ENCODE data around the gene DTL.

DTL gene

GRCh38 chr1:212007178-212007577, 28.4 kb upstream of the DTL start:
- H3K4me1 ChIP-seq (ENCODE audit: insufficient read depth, insufficient read length): no peaks in the 10 kb centered on the region
- no peak overlapping the region for H3K4me3 ChIP-seq (ENCODE audit: insufficient read length, low read depth)
- no peaks in the 10 kb centered on the region for H3K27me3 ChIP-seq (ENCODE audit: insufficient read depth, insufficient read length)
- H3K9me3 ChIP-seq (ENCODE audit: insufficient read depth, low read length): no peaks in the 10 kb centered on the region
- H3K9ac ChIP-seq (ENCODE audit: insufficient read length, low read depth): no peak overlapping the region
- no peak for DNase-seq (ENCODE audit: low read depth, low spot score)
- H3K36me3 ChIP-seq (ENCODE audit: insufficient read depth, insufficient read length, low read length): peaks cover 74% of the 10 kb centered on the region
- TF ChIP-seq ZNF274 (IDR thresholded peaks at IDR 0.05; ENCODE audit: low read depth, low read length) (no peak), SUZ12 (IDR thresholded peaks at IDR 0.05; ENCODE audit: extremely low read depth, insufficient read depth, insufficient read length) (no peak), YY1 (IDR thresholded peaks at IDR 0.05; ENCODE audit: insufficient read depth, insufficient read length) (no peak)

DNA sequence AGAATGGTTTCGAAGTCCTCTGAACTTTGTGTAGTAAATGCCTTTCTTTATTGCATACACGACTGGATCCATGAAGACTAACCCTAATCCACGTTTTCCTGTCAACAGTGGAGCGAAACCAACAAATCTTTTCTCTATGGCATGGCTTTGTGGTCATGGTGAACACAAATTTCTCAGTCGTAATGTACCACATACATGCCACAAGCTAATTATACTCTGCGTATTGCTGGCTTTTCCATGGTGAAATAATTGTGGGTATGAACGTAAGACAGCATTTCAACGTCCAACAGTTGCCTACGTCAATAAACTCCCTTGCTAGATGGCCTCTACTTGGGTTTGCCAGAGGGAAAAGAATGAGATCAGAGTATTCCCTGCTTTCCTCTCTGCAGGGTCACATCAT, 27.7 kb upstream of the DTL start:
- TF ChIP-seq ZNF274 (IDR thresholded peaks at IDR 0.05; ENCODE audit: low read depth, low read length) (no peak), YY1 (IDR thresholded peaks at IDR 0.05; ENCODE audit: insufficient read depth, insufficient read length) (no peak), SUZ12 (IDR thresholded peaks at IDR 0.05; ENCODE audit: extremely low read depth, insufficient read depth, insufficient read length) (no peak)
- peaks cover 77% of the 10 kb centered on the region for H3K36me3 ChIP-seq (ENCODE audit: insufficient read depth, insufficient read length, low read length)
- no peak for DNase-seq (ENCODE audit: low read depth, low spot score)
- no peaks in the 10 kb centered on the region for H3K9me3 ChIP-seq (ENCODE audit: insufficient read depth, low read length)
- H3K4me1 ChIP-seq (ENCODE audit: insufficient read depth, insufficient read length): no peaks in the 10 kb centered on the region
- H3K9ac ChIP-seq (ENCODE audit: insufficient read length, low read depth): no peak overlapping the region
- no peak overlapping the region for H3K4me3 ChIP-seq (ENCODE audit: insufficient read length, low read depth)
- H3K27me3 ChIP-seq (ENCODE audit: insufficient read depth, insufficient read length): no peaks in the 10 kb centered on the region

- TF ChIP-seq SUZ12 (IDR thresholded peaks at IDR 0.05; ENCODE audit: extremely low read depth, insufficient read depth, insufficient read length) (no peak), YY1 (IDR thresholded peaks at IDR 0.05; ENCODE audit: insufficient read depth, insufficient read length) (no peak), ZNF274 (IDR thresholded peaks at IDR 0.05; ENCODE audit: low read depth, low read length) (no peak)
- peaks cover 79% of the 10 kb centered on the region for H3K36me3 ChIP-seq (ENCODE audit: insufficient read depth, insufficient read length, low read length)
- no peaks in the 10 kb centered on the region for H3K27me3 ChIP-seq (ENCODE audit: insufficient read depth, insufficient read length)
These were observed 26.0 kb upstream of the DTL start for GRCh38 chr1:212009561-212009960.

DNA sequence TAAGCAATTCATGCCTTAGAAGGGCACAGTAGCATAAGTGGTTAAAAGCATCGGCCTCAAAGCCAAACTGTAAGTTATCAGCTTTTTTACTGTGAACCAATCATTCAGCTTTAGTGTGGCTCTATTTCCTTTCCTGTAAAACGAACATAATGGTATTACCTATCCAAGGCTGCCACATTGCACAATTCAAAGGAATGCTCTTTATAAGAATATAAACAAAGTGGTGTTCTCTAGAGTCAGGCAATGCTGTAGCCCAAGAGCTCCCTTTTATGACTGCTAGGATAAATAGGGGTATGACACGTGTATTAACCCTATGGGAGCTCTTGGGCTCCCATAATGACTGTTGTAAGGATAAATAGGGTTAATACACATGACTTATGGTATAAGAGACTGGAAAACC, 25.5 kb upstream of the DTL start:
- DNase-seq (ENCODE audit: low read depth, low spot score): no peak
- TF ChIP-seq YY1 (IDR thresholded peaks at IDR 0.05; ENCODE audit: insufficient read depth, insufficient read length) (no peak), ZNF274 (IDR thresholded peaks at IDR 0.05; ENCODE audit: low read depth, low read length) (no peak), SUZ12 (IDR thresholded peaks at IDR 0.05; ENCODE audit: extremely low read depth, insufficient read depth, insufficient read length) (no peak)
- H3K4me1 ChIP-seq (ENCODE audit: insufficient read depth, insufficient read length): no peaks in the 10 kb centered on the region
- no peaks in the 10 kb centered on the region for H3K27me3 ChIP-seq (ENCODE audit: insufficient read depth, insufficient read length)
- H3K4me3 ChIP-seq (ENCODE audit: insufficient read length, low read depth): no peak overlapping the region
- peaks cover 5% of the 10 kb centered on the region; the same call in 1 of the 2 replicates for H3K9me3 ChIP-seq (ENCODE audit: insufficient read depth, low read length)
- H3K9ac ChIP-seq (ENCODE audit: insufficient read length, low read depth): no peak overlapping the region
- H3K36me3 ChIP-seq (ENCODE audit: insufficient read depth, insufficient read length, low read length): peaks cover 75% of the 10 kb centered on the region

More at GRCh38 chr1:212009561-212009960, 26.0 kb upstream of the DTL start:
- no peak overlapping the region for H3K9ac ChIP-seq (ENCODE audit: insufficient read length, low read depth)
- H3K4me3 ChIP-seq (ENCODE audit: insufficient read length, low read depth): no peak overlapping the region
- 0 out of 2 replicates have a peak, but pooled peaks cover under 1% of the 10 kb centered on the region for H3K9me3 ChIP-seq (ENCODE audit: insufficient read depth, low read length)
- no peak for DNase-seq (ENCODE audit: low read depth, low spot score)
- H3K4me1 ChIP-seq (ENCODE audit: insufficient read depth, insufficient read length): no peaks in the 10 kb centered on the region

DNA sequence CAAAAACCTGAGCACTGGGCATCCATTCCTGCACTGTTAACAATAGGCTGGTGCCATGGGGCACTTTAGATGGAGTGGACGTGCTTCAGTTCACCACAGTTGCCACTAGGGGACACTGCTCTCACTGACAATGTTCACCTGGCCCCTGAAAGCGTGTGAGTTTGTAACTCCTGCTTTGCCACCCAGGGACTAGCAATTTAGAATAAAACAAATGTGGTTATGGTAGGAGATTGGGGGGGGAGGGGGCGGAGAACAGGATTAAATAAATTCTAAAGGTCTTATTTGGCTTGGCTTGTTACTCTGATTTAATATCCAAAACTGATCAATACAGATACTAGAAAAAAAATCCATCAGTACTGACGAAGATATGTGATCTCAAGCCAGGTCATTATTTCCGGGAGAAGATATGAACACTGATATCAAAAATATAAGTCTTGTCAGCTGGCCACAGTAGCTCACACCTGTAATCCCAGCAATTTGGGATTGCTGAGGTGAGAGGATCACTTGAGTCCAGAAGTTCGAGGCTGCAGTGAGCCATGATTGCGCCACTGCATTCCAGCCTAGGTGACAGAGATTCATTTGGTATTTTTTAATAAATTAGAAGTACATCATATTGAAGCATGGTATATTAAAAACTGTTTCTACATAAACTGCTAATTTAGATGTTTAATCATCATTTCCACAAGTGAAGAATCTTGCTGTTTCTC, 23.4 kb upstream of the DTL start:
- no peak overlapping the region for H3K4me3 ChIP-seq (ENCODE audit: insufficient read length, low read depth)
- peaks cover 17% of the 10 kb centered on the region for H3K9me3 ChIP-seq (ENCODE audit: insufficient read depth, low read length)
- H3K4me1 ChIP-seq (ENCODE audit: insufficient read depth, insufficient read length): no peaks in the 10 kb centered on the region
- H3K36me3 ChIP-seq (ENCODE audit: insufficient read depth, insufficient read length, low read length): peaks cover 70% of the 10 kb centered on the region
- peak; percentile 76 for DNase-seq (ENCODE audit: low read depth, low spot score)
- TF ChIP-seq ZNF274 (IDR thresholded peaks at IDR 0.05; ENCODE audit: low read depth, low read length) (no peak), SUZ12 (IDR thresholded peaks at IDR 0.05; ENCODE audit: extremely low read depth, insufficient read depth, insufficient read length) (no peak), YY1 (IDR thresholded peaks at IDR 0.05; ENCODE audit: insufficient read depth, insufficient read length) (no peak)
- no peak overlapping the region for H3K9ac ChIP-seq (ENCODE audit: insufficient read length, low read depth)
- no peaks in the 10 kb centered on the region for H3K27me3 ChIP-seq (ENCODE audit: insufficient read depth, insufficient read length)

DNA sequence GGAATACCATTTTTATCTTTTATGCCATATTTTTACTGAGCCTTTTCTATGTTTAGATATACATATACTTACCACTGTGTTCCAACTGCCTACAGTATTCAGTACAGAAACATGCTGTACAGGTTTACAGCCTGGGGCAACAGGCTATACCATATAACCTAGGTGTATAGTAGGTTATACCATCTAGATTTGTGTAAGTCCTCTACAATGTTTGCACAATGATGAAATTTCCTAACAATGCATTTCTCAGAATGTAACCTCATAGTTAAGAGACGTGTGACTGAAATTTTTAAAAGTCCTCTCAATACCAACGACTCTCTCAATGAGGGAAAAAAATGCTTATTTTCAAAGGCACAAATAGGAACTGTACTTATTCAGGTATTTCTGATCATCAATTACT, 21.9 kb upstream of the DTL start:
- Histone ChIP-seq H3K4me1 (ENCODE audit: insufficient read depth, insufficient read length) (no peaks in the 10 kb centered on the region), H3K9me3 (ENCODE audit: insufficient read depth, low read length) (peaks cover 20% of the 10 kb centered on the region), H3K4me3 (ENCODE audit: insufficient read length, low read depth) (no peak overlapping the region), H3K9ac (ENCODE audit: insufficient read length, low read depth) (no peak overlapping the region), H3K36me3 (ENCODE audit: insufficient read depth, insufficient read length, low read length) (peaks cover 59% of the 10 kb centered on the region), H3K27me3 (ENCODE audit: insufficient read depth, insufficient read length) (no peaks in the 10 kb centered on the region)
- TF ChIP-seq ZNF274 (IDR thresholded peaks at IDR 0.05; ENCODE audit: low read depth, low read length): no peak
- no peak for DNase-seq (ENCODE audit: low read depth, low spot score)

- Histone ChIP-seq H3K27me3 (ENCODE audit: insufficient read depth, insufficient read length) (no peaks in the 10 kb centered on the region), H3K9ac (ENCODE audit: insufficient read length, low read depth) (no peak overlapping the region), H3K36me3 (ENCODE audit: insufficient read depth, insufficient read length, low read length) (peaks cover 40% of the 10 kb centered on the region), H3K4me1 (ENCODE audit: insufficient read depth, insufficient read length) (no peaks in the 10 kb centered on the region), H3K9me3 (ENCODE audit: insufficient read depth, low read length) (peaks cover 29% of the 10 kb centered on the region), H3K4me3 (ENCODE audit: insufficient read length, low read depth) (no peak overlapping the region)
- TF ChIP-seq ZNF274 (IDR thresholded peaks at IDR 0.05; ENCODE audit: low read depth, low read length) (no peak), YY1 (IDR thresholded peaks at IDR 0.05; ENCODE audit: insufficient read depth, insufficient read length) (no peak), SUZ12 (IDR thresholded peaks at IDR 0.05; ENCODE audit: extremely low read depth, insufficient read depth, insufficient read length) (no peak)
- no peak for DNase-seq (ENCODE audit: low read depth, low spot score)
These were observed 14.6 kb upstream of the DTL start for GRCh38 chr1:212020975-212021374.

Data from NT2/D1 (cell line).